Sigmoid colon (tissue), 4 donors: Measurements from ENCODE around the gene DHX15.

Experiments
- EP300 ChIP-seq, 4 donors: sonication (generic); formaldehyde crosslinking; IDR thresholded peaks; one replicate each; pipeline ENCODE4 v1.6.1; 2017; ENCODE audit warnings: antibody characterized with exemption in 4 of 4
- POLR2A ChIP-seq, 2 donors: fragments of 450-650 bp; IDR thresholded peaks; one replicate each; pipeline ENCODE4 v1.6.1; 2016; ENCODE audit warnings: antibody characterized with exemption in 2 of 2, mild to moderate bottlenecking in 2 of 2, moderate library complexity in 2 of 2
- POLR2AphosphoS5 ChIP-seq, 4 donors: sonication (generic); formaldehyde crosslinking; IDR thresholded peaks; one replicate each; pipeline ENCODE4 v1.6.1; 2017; ENCODE audit warnings: antibody characterized with exemption in 4 of 4
- TF ChIP-seq, protein P1 (sequence below), 4 experiments: fragments of 450-650 bp in 3 of 4; fragments of 200-600 bp in 1 of 4; IDR thresholded peaks; one replicate each; pipeline ENCODE4 v1.5.1; 2016 to 2019; ENCODE audit warnings: antibody characterized with exemption in 4 of 4, mild to moderate bottlenecking in 3 of 4, moderate library complexity in 2 of 4

GRCh38 chr4:24537025-24537424, 47.3 kb downstream of the DHX15 start:
- TF ChIP-seq, protein P1, sequence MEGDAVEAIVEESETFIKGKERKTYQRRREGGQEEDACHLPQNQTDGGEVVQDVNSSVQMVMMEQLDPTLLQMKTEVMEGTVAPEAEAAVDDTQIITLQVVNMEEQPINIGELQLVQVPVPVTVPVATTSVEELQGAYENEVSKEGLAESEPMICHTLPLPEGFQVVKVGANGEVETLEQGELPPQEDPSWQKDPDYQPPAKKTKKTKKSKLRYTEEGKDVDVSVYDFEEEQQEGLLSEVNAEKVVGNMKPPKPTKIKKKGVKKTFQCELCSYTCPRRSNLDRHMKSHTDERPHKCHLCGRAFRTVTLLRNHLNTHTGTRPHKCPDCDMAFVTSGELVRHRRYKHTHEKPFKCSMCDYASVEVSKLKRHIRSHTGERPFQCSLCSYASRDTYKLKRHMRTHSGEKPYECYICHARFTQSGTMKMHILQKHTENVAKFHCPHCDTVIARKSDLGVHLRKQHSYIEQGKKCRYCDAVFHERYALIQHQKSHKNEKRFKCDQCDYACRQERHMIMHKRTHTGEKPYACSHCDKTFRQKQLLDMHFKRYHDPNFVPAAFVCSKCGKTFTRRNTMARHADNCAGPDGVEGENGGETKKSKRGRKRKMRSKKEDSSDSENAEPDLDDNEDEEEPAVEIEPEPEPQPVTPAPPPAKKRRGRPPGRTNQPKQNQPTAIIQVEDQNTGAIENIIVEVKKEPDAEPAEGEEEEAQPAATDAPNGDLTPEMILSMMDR (IDR thresholded peaks at IDR 0.05) = no peak
- TF ChIP-seq POLR2AphosphoS5 (IDR thresholded peaks at IDR 0.05) = no peak
- TF ChIP-seq POLR2A (IDR thresholded peaks at IDR 0.05) = no peak
- no peak for TF ChIP-seq EP300 (IDR thresholded peaks at IDR 0.05)
